HG03060 (cell line): ENCODE data around the gene RALGAPA2.

Experiments
- ATAC-seq: cut with Tn5 transposase; IDR thresholded peaks from one replicate; pipeline ENCODE4 v1.9.1; 2021; ENCODE audit warnings: low read depth, moderate number of reproducible peaks; ENCODE audit not compliant: unreplicated experiment

Gene RALGAPA2

GRCh38 chr20:20729563-20729962 is 17.1 kb upstream of the RALGAPA2 start:
- ATAC-seq, result no peak

GRCh38 chr20:20721489-20721888 is 9.0 kb upstream of the RALGAPA2 start:
- ATAC-seq, result no peak

- no peak for ATAC-seq
Measured at GRCh38 chr20:20720158-20720557, 7.7 kb upstream of the RALGAPA2 start.

GRCh38 chr20:20719411-20719810 is 7.0 kb upstream of the RALGAPA2 start:
- no peak for ATAC-seq

- ATAC-seq, result no peak
Measured at GRCh38 chr20:20713244-20713765, 861 bp upstream of the RALGAPA2 start.

- no peak for ATAC-seq
Measured at GRCh38 chr20:20712004-20712473, 405 bp downstream of the RALGAPA2 start.

- ATAC-seq, result no peak
Measured at GRCh38 chr20:20711413-20711812, 1.0 kb downstream of the RALGAPA2 start.

GRCh38 chr20:20710443-20711315 is 1.8 kb downstream of the RALGAPA2 start:
- ATAC-seq, result no peak

- ATAC-seq, result no peak
Measured at GRCh38 chr20:20709887-20710286, 2.6 kb downstream of the RALGAPA2 start.

- ATAC-seq, result no peak
Measured at GRCh38 chr20:20706285-20706684, 6.2 kb downstream of the RALGAPA2 start.

- no peak for ATAC-seq
Measured at GRCh38 chr20:20702330-20703245, 9.9 kb downstream of the RALGAPA2 start.

GRCh38 chr20:20699917-20700316 is 12.5 kb downstream of the RALGAPA2 start:
- ATAC-seq, result no peak

- ATAC-seq, result no peak
Measured at GRCh38 chr20:20699144-20699543, 13.3 kb downstream of the RALGAPA2 start.

- ATAC-seq, result no peak
Measured at GRCh38 chr20:20697325-20697845, 15.1 kb downstream of the RALGAPA2 start.

GRCh38 chr20:20695250-20695816 is 17.1 kb downstream of the RALGAPA2 start:
- no peak for ATAC-seq

- ATAC-seq, result no peak
Measured at GRCh38 chr20:20694591-20694990, 17.9 kb downstream of the RALGAPA2 start.

- ATAC-seq, result no peak
Measured at GRCh38 chr20:20692587-20692986, 19.9 kb downstream of the RALGAPA2 start.

- ATAC-seq, result peak; percentile 27
Measured at GRCh38 chr20:20691477-20692235, 20.8 kb downstream of the RALGAPA2 start.

GRCh38 chr20:20690676-20691476 is 21.6 kb downstream of the RALGAPA2 start:
- ATAC-seq, result peak; percentile 44
